Measurements from ENCODE around the gene MMEL1.

The MMEL1 gene

GRCh38 chr1:2603521-2604155, 29.2 kb downstream of the MMEL1 start:
- no peak for DNase-seq

- no peak for DNase-seq
Measured at GRCh38 chr1:2602866-2603520, 29.8 kb downstream of the MMEL1 start.

GRCh38 chr1:2602311-2602835, 30.4 kb downstream of the MMEL1 start:
- no peak for DNase-seq

- DNase-seq, result no peak
Measured at GRCh38 chr1:2601721-2602303, 31.0 kb downstream of the MMEL1 start.

GRCh38 chr1:2598329-2598931, 34.4 kb downstream of the MMEL1 start:
- no peak for DNase-seq

- DNase-seq, result no peak
Measured at GRCh38 chr1:2597441-2598328, 35.1 kb downstream of the MMEL1 start.

GRCh38 chr1:2596530-2597333, 36.1 kb downstream of the MMEL1 start:
- DNase-seq, result no peak

GRCh38 chr1:2595812-2596529, 36.8 kb downstream of the MMEL1 start:
- DNase-seq, result no peak

GRCh38 chr1:2595261-2595811, 37.5 kb downstream of the MMEL1 start:
- DNase-seq, result no peak

GRCh38 chr1:2594641-2595131, 38.1 kb downstream of the MMEL1 start:
- DNase-seq, result no peak

- no peak for DNase-seq
Measured at GRCh38 chr1:2594001-2594640, 38.7 kb downstream of the MMEL1 start.

- no peak for DNase-seq
Measured at GRCh38 chr1:2593251-2593878, 39.5 kb downstream of the MMEL1 start.

- no peak for DNase-seq
Measured at GRCh38 chr1:2592672-2593071, 40.1 kb downstream of the MMEL1 start.

GRCh38 chr1:2591581-2592261, 41.1 kb downstream of the MMEL1 start:
- DNase-seq, result no peak

- DNase-seq, result no peak
Measured at GRCh38 chr1:2591233-2591580, 41.6 kb downstream of the MMEL1 start.

- DNase-seq, result no peak
Measured at GRCh38 chr1:2590233-2591141, 42.3 kb downstream of the MMEL1 start.

GRCh38 chr1:2589431-2590232, 43.2 kb downstream of the MMEL1 start:
- DNase-seq, result no peak
